Natural killer cell (primary cell): ENCODE results near the gene PTPRK. TPM values are rescaled to one million over a fixed set of nuclear protein-coding genes. Genes with fewer than 3 reads are reported as not detected.

ENCODE experiments used
- ATAC-seq, 3 donors: fragments of 150-1000 bp in 2 of 3; fragments of 200-7000 bp in 1 of 3; cut with Tn5 transposase; 1 replicate in 1 of 3; 2 replicates in 2 of 3; pipeline ENCODE4 v1.10.0; 2021; ENCODE audit warnings: mild to moderate bottlenecking in 2 of 3, moderate library complexity in 2 of 3
- DNase-seq, 2 donors: peaks; one replicate each; pipeline versions ENCODE4 v3.0.0 to v3.0.0-alpha.2; 2013 to 2021; ENCODE audit warnings: mixed read lengths in 1 of 2
- H3K27ac ChIP-seq: one replicate; pipeline ENCODE4 v1.5.1; 2013; ENCODE audit warnings: mild to moderate bottlenecking, low read length
- H3K27me3 ChIP-seq: one replicate; pipeline ENCODE4 v1.6.1; 2013; ENCODE audit warnings: low read length; ENCODE audit not compliant: control insufficient read depth, insufficient read depth
- H3K36me3 ChIP-seq: one replicate; pipeline ENCODE4 v1.6.1; 2013; ENCODE audit warnings: low read length; ENCODE audit not compliant: control insufficient read depth, insufficient read depth
- H3K4me1 ChIP-seq: one replicate; pipeline ENCODE4 v1.6.1; 2013; ENCODE audit warnings: low read length; ENCODE audit not compliant: control insufficient read depth, insufficient read depth
- H3K4me3 ChIP-seq: one replicate; pipeline ENCODE4 v1.5.1; 2013; ENCODE audit warnings: low read length
- H3K9me3 ChIP-seq: one replicate; pipeline ENCODE4 v1.6.1; 2013; ENCODE audit warnings: low read length; ENCODE audit not compliant: control insufficient read depth, insufficient read depth
- H3K27ac Mint-ChIP-seq, 2 donors: one replicate each; pipeline ENCODE4 v1.8.0; 2022; ENCODE audit warnings: mild to moderate bottlenecking in 2 of 2, mixed read lengths in 2 of 2, moderate library complexity in 1 of 2
- H3K27me3 Mint-ChIP-seq, 2 donors: one replicate each; pipeline ENCODE4 v1.8.0; 2022; ENCODE audit warnings: low read depth in 2 of 2, mixed read lengths in 2 of 2
- H3K36me3 Mint-ChIP-seq: one replicate; pipeline ENCODE4 v1.8.0; 2022; ENCODE audit warnings: mixed read lengths
- H3K4me1 Mint-ChIP-seq, 2 donors: one replicate each; pipeline ENCODE4 v1.8.0; 2022; ENCODE audit warnings: mixed read lengths in 2 of 2
- H3K4me3 Mint-ChIP-seq: one replicate; pipeline ENCODE4 v1.8.0; 2022; ENCODE audit warnings: mild to moderate bottlenecking, moderate library complexity, mixed read lengths
- H3K9me3 Mint-ChIP-seq, 2 donors: one replicate each; pipeline ENCODE4 v1.8.0; 2022; ENCODE audit warnings: mixed read lengths in 2 of 2
- CTCF ChIP-seq: fragments of 200-600 bp; IDR thresholded peaks from one replicate; pipeline ENCODE4 v1.8.0; 2022; ENCODE audit warnings: antibody characterized with exemption
- WGBS: methylation state at CpG from one replicate; pipeline ENCODE4 v1.1.7; 2013; ENCODE audit warnings: missing lambda C conversion rate; ENCODE audit not compliant: insufficient coverage; 5-methylcytosine and 5-hydroxymethylcytosine counted together
- intact Hi-C: fragments of 100-400 bp; cut with micrococcal nuclease; formaldehyde crosslinking; loops from one replicate; pipeline ENCODE4 v1.14.2; 2022
- total RNA-seq, 4 donors: library from RNA; stranded (reverse); fragments of 120-200 nt in 1 of 4; gene quantifications; one replicate each; pipeline versions ENCODE4 v1.2.3 to v1.2.4, GENCODE V29; 2013 to 2022

PTPRK gene
- total RNA-seq, 3 donors from 2014 or later (not counting 1 experiment from before 2014, with no cell fraction given) = 0.14 to 1.2 (median 0.95) TPM

GRCh38 chr6:128461501-128461900 lies 58.9 kb downstream of the PTPRK start:
- no peak overlapping the region for H3K4me3 Mint-ChIP-seq
- H3K27ac Mint-ChIP-seq = no peak overlapping the region
- Histone ChIP-seq H3K27ac (no peak overlapping the region), H3K27me3 (no peaks in the 10 kb centered on the region), H3K4me3 (no peak overlapping the region), H3K36me3 (no peaks in the 10 kb centered on the region), H3K4me1 (no peaks in the 10 kb centered on the region), H3K9me3 (no peaks in the 10 kb centered on the region)
- no peaks in the 10 kb centered on the region for H3K4me1 Mint-ChIP-seq
- no peaks in the 10 kb centered on the region for H3K9me3 Mint-ChIP-seq
- ATAC-seq (no peak), DNase-seq (no peak)
- 90% methylated on average over 2 of the region's 3 CpGs for WGBS
- TF ChIP-seq CTCF = no peak
- no peaks in the 10 kb centered on the region for H3K27me3 Mint-ChIP-seq
- no peaks in the 10 kb centered on the region for H3K36me3 Mint-ChIP-seq
- intact Hi-C loops = no loop called here

- WGBS = 75% methylated on average over 1 of the region's 2 CpGs
- H3K4me3 ChIP-seq = no peak overlapping the region
- DNase-seq = no peak
- no peak for ATAC-seq
- H3K9me3 ChIP-seq = no peaks in the 10 kb centered on the region
- H3K36me3 ChIP-seq = no peaks in the 10 kb centered on the region
- no peak overlapping the region for H3K27ac ChIP-seq
- H3K4me1 ChIP-seq = no peaks in the 10 kb centered on the region
- H3K9me3 Mint-ChIP-seq = no peaks in the 10 kb centered on the region
- no peak overlapping the region for H3K4me3 Mint-ChIP-seq
- no peaks in the 10 kb centered on the region for H3K36me3 Mint-ChIP-seq
- H3K27me3 ChIP-seq = no peaks in the 10 kb centered on the region
- no peak for TF ChIP-seq CTCF
- intact Hi-C loops = no loop called here
- no peaks in the 10 kb centered on the region for H3K4me1 Mint-ChIP-seq
- H3K27me3 Mint-ChIP-seq = no peaks in the 10 kb centered on the region
- no peak overlapping the region for H3K27ac Mint-ChIP-seq
These were observed 63.7 kb downstream of the PTPRK start for GRCh38 chr6:128456510-128457230.

- Histone ChIP-seq H3K4me1 (no peaks in the 10 kb centered on the region), H3K36me3 (no peaks in the 10 kb centered on the region), H3K27ac (no peak overlapping the region), H3K4me3 (no peak overlapping the region), H3K27me3 (no peaks in the 10 kb centered on the region), H3K9me3 (no peaks in the 10 kb centered on the region)
- 83% methylated on average over 3 of the region's 3 CpGs for WGBS
- DNase-seq (no peak), ATAC-seq (no peak)
- no peaks in the 10 kb centered on the region for H3K9me3 Mint-ChIP-seq
- no peaks in the 10 kb centered on the region for H3K27me3 Mint-ChIP-seq
- intact Hi-C loops = no loop called here
- no peak overlapping the region for H3K4me3 Mint-ChIP-seq
- no peaks in the 10 kb centered on the region for H3K4me1 Mint-ChIP-seq
- H3K27ac Mint-ChIP-seq = no peak overlapping the region
- no peak for TF ChIP-seq CTCF
- no peaks in the 10 kb centered on the region for H3K36me3 Mint-ChIP-seq
These were observed 64.4 kb downstream of the PTPRK start for GRCh38 chr6:128455959-128456358.

DNA sequence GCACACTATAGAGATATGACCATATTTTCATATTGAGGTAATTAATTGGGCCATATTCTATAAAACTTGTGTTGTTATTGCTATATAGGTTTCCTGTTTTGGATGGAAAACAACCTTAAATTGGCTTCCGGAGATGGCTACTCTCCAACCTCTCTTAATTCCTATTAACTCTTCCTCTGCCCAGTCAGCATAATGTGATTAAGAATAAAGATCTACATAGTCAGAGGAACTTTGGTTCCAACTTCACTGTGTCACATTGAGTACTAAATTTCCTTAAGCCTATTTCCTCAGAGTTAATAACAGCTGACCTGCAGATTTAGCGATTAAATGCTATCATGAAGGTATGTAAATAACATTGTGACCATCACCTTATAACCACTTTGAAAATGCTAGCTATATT lies 67.7 kb downstream of the PTPRK start:
- intact Hi-C loops = no loop called here
- no peaks in the 10 kb centered on the region for H3K9me3 Mint-ChIP-seq
- no peak overlapping the region for H3K4me3 Mint-ChIP-seq
- Histone ChIP-seq H3K27ac (no peak overlapping the region), H3K9me3 (no peaks in the 10 kb centered on the region), H3K36me3 (no peaks in the 10 kb centered on the region), H3K27me3 (no peaks in the 10 kb centered on the region), H3K4me3 (no peak overlapping the region), H3K4me1 (no peaks in the 10 kb centered on the region)
- H3K27ac Mint-ChIP-seq = no peak overlapping the region
- TF ChIP-seq CTCF = no peak
- no CpG with 5 or more reads among the region's 2 CpGs for WGBS
- no peak for DNase-seq
- ATAC-seq = no peak
- H3K27me3 Mint-ChIP-seq = no peaks in the 10 kb centered on the region
- no peaks in the 10 kb centered on the region for H3K4me1 Mint-ChIP-seq
- no peaks in the 10 kb centered on the region for H3K36me3 Mint-ChIP-seq
